Measurements from ENCODE around the gene OTULIN. TPM values are rescaled to one million over a fixed set of nuclear protein-coding genes. Genes with fewer than 3 reads are reported as not detected.

OTULIN gene
- total RNA-seq (2021; fragmentation: NEBNext Ultra II Directional; extraction: Animal tissue kit (Norgen Biotek cat#: 25700)) = 30.5 and 34.8 TPM in 2 replicates
- polyA plus RNA-seq (2011; rRNA removed) = 3.8 and 5.2 TPM in 2 replicates
- 7.0 TPM for polyA plus RNA-seq (2011; cell fraction: cytosol; rRNA removed)
- polyA plus RNA-seq (2011; cell fraction: nucleus; rRNA removed) = 6.6 TPM
- 8.6 to 17.4 TPM (median 9.4 TPM) in 4 replicates for polyA plus RNA-seq (2012, experiment 1 of 2)
- polyA plus RNA-seq (2012, experiment 2 of 2) = 0.71 TPM
- 7.2 TPM for polyA plus RNA-seq (2013, experiment 1 of 2)
- 6.8 TPM for polyA plus RNA-seq (2013, experiment 2 of 2)
- 30.6 and 34.9 TPM in 2 replicates for polyA minus RNA-seq (2011; rRNA and poly(A)+ RNA removed)
- 21.0 TPM for polyA minus RNA-seq (2011; cell fraction: cytosol; rRNA and poly(A)+ RNA removed)
- polyA minus RNA-seq (2011; cell fraction: nucleus; rRNA and poly(A)+ RNA removed) = 25.4 TPM
- long read RNA-seq, experiment 1, full-length matches to known transcripts = 1 of 14 reads
- long read RNA-seq, experiment 1, partial matches to known transcripts = 7 of 14 reads
- long read RNA-seq, experiment 1, other reads (novel, unspliced or antisense) = 6 of 14 reads
- long read RNA-seq, experiment 2, partial matches to known transcripts = 1 of 1 reads
- long read RNA-seq, experiment 2, other reads (novel, unspliced or antisense) = 0 of 1 reads

- Histone ChIP-seq H3K27ac (ENCODE audit: low read depth, low read length) (peak within 1 kb of the TSS; percentile 30; the same call in 1 of the 2 replicates), H2BK15ac (ENCODE audit: low read length) (peak within 1 kb of the TSS; percentile 8; the same call in 1 of the 2 replicates), H3K27me3 (replicated peaks in 1 of 4; ENCODE audit: control insufficient read depth in 3 of 4, extremely low read depth in 1 of 4, insufficient read depth in 3 of 4, low read length in 3 of 4) (peaks cover 0 to 19% (median 14%) of the 10 kb centered on the region in 4 experiments; a peak in 6 of 7 replicates), H2BK5ac (ENCODE audit: low read depth, low read length) (peak within 1 kb of the TSS; percentile 9; the same call in 1 of the 2 replicates), H3K23ac (ENCODE audit: insufficient read length) (no peak within 1 kb of the TSS), H3K14ac (ENCODE audit: insufficient read length) (no peak within 1 kb of the TSS), H4K20me1 (replicated peaks in 1 of 2; ENCODE audit: control insufficient read depth in 1 of 2, insufficient read depth in 2 of 2, low read length in 2 of 2) (peaks cover 0 to 5% of the 10 kb centered on the region in 2 experiments), H3K79me2 (ENCODE audit: control insufficient read depth in 1 of 2, insufficient read depth in 2 of 2, low read length in 2 of 2) (peaks cover 0 to 34% of the 10 kb centered on the region in 2 experiments; a peak in 2 of 4 replicates), H3K18ac (ENCODE audit: extremely low read depth, low read length) (peak within 1 kb of the TSS; percentile 72), H3K56ac (replicated peaks; ENCODE audit: insufficient read length, low read depth, low read length) (peak within 1 kb of the TSS; percentile 62), H3K4ac (replicated peaks; ENCODE audit: insufficient read length, low read depth, low read length) (no peak within 1 kb of the TSS), H2AFZ (ENCODE audit: low read length) (peak within 1 kb of the TSS; percentile 92), H4K91ac (replicated peaks; ENCODE audit: insufficient read length, low read length) (peak within 1 kb of the TSS; percentile 93), H2BK12ac (ENCODE audit: low read depth, low read length) (no peak within 1 kb of the TSS), H2BK20ac (ENCODE audit: low read length) (no peak within 1 kb of the TSS), H4K5ac (ENCODE audit: insufficient read length, low read depth, low read length) (peak within 1 kb of the TSS; percentile 96), H2BK120ac (replicated peaks; ENCODE audit: low read depth, low read length) (no peak within 1 kb of the TSS), H3K36me3 (ENCODE audit: control insufficient read depth in 2 of 4, insufficient read depth in 4 of 4, low read length in 3 of 4) (no peaks in the 10 kb centered on the region), H3K4me1 (replicated peaks in 1 of 4; ENCODE audit: control insufficient read depth in 3 of 4, insufficient read depth in 4 of 4, low read length in 3 of 4) (peaks cover 3 to 10% (median 8%) of the 10 kb centered on the region in 4 experiments; a peak in 5 of 7 replicates), H4K8ac (ENCODE audit: extremely low read depth, insufficient read depth, low read length) (peak within 1 kb of the TSS; percentile 89), H3K9ac (replicated peaks in 1 of 4; ENCODE audit: extremely low read depth in 1 of 4, low read depth in 3 of 4, low read length in 3 of 4) (peak within 1 kb of the TSS; percentile 19 to 87 (median 53)), H3K4me2 (ENCODE audit: insufficient read depth in 1 of 2, low read depth in 2 of 2, low read length in 2 of 2) (peak within 1 kb of the TSS; percentile 92 to 99), H2AK5ac (ENCODE audit: low read depth, low read length) (no peak within 1 kb of the TSS), H3K79me1 (ENCODE audit: low read depth, low read length) (peaks cover 6% of the 10 kb centered on the region; the same call in 1 of the 2 replicates), H3K23me2 (ENCODE audit: low read depth, low read length) (peaks cover 6% of the 10 kb centered on the region; the same call in 1 of the 2 replicates), H3K9me3 (ENCODE audit: insufficient read depth in 2 of 2, low read depth in 1 of 2, low read length in 1 of 2) (no peaks in the 10 kb centered on the region), H3K4me3 (ENCODE audit: extremely low read depth in 1 of 4, insufficient read depth in 2 of 4, low read depth in 3 of 4, low read length in 4 of 4) (peak within 1 kb of the TSS; percentile 60 to 75 (median 67))
- no peak for FAIRE-seq
- DNase-seq (ENCODE audit: low read depth in 1 of 2, low spot score in 2 of 2) = peak; percentile 68 to 88
- ChIA-PET POLR2A (ENCODE audit: partially characterized antibody) (interaction anchor here (0.7 kb wide), 1 partner anchor 9 kb away, joined by 3 read pairs; no protein-coding TSS in a partner anchor), CTCF (ENCODE audit: partially characterized antibody) (interaction anchor here (1.4 kb wide), 1 partner anchor 16 kb away, joined by 3 read pairs; no protein-coding TSS in a partner anchor)
- 2% methylated on average over 53 of the region's 115 CpGs; no CpG with 5 or more reads in 1 of the 2 experiments for WGBS, 2 experiments (ENCODE audit: extremely low coverage in 1 of 2, insufficient coverage in 1 of 2, insufficient read length in 1 of 2, insufficient replicate concordance in 2 of 2, low coverage in 1 of 2, low lambda C conversion rate in 2 of 2, missing lambda C conversion rate in 1 of 2)
- no peak for TF ChIP-seq BRCA1 (IDR thresholded peaks at IDR 0.05; ENCODE audit: low read depth, low read length)
- TF ChIP-seq NRF1 (IDR thresholded peaks at IDR 0.05; ENCODE audit: low read depth, low read length) = peak; percentile 67
- peak; percentile 74 for TF ChIP-seq BACH1 (IDR thresholded peaks at IDR 0.05; ENCODE audit: low read length)
- TF ChIP-seq ATF3 (IDR thresholded peaks at IDR 0.05; ENCODE audit: insufficient read depth, low read depth, low read length) = no peak
- peak; percentile 61; the same call in 1 of the 2 replicates for TF ChIP-seq CREB1 (IDR thresholded peaks at IDR 0.05)
- TF ChIP-seq SP4 (IDR thresholded peaks at IDR 0.05; ENCODE audit: low read length) = no peak
- peak; percentile 87 for TF ChIP-seq KDM4A (IDR thresholded peaks at IDR 0.05; ENCODE audit: low read depth, low read length, severe bottlenecking)
- no peak for TF ChIP-seq NANOG (IDR thresholded peaks at IDR 0.05; ENCODE audit: insufficient read depth, low read depth, low read length, poor library complexity, severe bottlenecking)
These were observed at the start of gene OTULIN for GRCh38 chr5:14664270-14665100. Gene OTULIN (plus strand): TSS chr5:14664718. CDS start chr5:14664826, 108 bp downstream.
